ENCODE measurements around the gene LEFTY2.

DNA sequence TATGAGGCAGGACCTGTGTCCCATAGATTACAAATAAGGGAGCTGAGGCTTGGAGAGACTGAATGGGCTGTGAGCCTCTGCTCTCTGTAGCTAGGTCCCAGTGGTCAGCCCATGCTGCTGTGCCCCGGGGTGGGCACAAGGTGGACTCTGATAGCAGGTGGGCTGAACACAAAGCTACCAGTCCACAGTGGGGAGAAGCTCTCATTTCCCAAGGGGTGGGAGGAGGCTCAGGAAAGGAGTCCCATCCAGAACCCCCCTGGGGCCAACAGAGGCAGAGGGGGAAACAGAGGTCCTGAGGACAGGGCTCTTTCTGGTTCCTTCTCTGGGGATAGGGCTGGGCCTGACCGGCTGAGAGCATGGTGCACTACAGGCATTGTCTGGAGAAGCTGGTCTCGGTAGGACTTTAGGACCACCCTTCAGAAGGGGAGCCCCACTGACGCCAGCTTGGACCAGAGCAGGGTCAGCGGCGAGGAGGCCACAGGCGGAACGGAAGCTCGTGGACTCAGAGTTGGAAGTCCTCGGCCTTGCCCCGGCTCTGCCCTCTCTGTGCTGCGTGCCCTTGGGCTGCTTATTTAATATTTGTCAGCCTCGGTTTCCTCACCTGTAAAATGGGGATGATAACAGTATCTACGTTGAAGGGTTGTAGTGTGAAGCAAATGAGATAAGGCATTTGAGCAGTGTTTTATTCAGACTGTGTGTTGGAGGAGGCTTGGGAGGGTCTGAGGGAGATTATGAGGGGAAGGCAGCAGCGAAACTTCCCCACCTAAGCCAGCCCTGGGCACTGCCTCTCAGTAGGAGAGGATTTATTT is 31.5 kb upstream of the LEFTY2 start:
- TF ChIP-seq CTCF (IDR thresholded peaks at IDR 0.05) (no peak), EP300 (IDR thresholded peaks at IDR 0.05; ENCODE audit: low read depth) (no peak), POLR2A (IDR thresholded peaks at IDR 0.05) (no peak)
